Stimulated activated naive CD8-positive, alpha-beta T cell treated with anti-CD3 and anti-CD28 coated beads, Interleukin-15, Interleukin-2, amounts not matched to agents 100 ng/mL and 50 ng/mL, for 24 hours (primary cell): ENCODE results near the gene SGO1.

Experiments
- H3K27ac Mint-ChIP-seq: one replicate; pipeline ENCODE4 v1.8.0; 2021; ENCODE audit warnings: mild to moderate bottlenecking, mixed read lengths
- H3K27me3 Mint-ChIP-seq: one replicate; pipeline ENCODE4 v1.8.0; 2021; ENCODE audit warnings: mixed read lengths
- H3K36me3 Mint-ChIP-seq: one replicate; pipeline ENCODE4 v1.8.0; 2021; ENCODE audit warnings: low read depth, mixed read lengths
- H3K4me1 Mint-ChIP-seq: one replicate; pipeline ENCODE4 v1.8.0; 2021; ENCODE audit warnings: low read depth, mixed read lengths
- H3K4me3 Mint-ChIP-seq: one replicate; pipeline ENCODE4 v1.8.0; 2021; ENCODE audit warnings: mild to moderate bottlenecking, mixed read lengths
- H3K9me3 Mint-ChIP-seq: one replicate; pipeline ENCODE4 v1.8.0; 2021; ENCODE audit warnings: mixed read lengths

SGO1 gene

DNA sequence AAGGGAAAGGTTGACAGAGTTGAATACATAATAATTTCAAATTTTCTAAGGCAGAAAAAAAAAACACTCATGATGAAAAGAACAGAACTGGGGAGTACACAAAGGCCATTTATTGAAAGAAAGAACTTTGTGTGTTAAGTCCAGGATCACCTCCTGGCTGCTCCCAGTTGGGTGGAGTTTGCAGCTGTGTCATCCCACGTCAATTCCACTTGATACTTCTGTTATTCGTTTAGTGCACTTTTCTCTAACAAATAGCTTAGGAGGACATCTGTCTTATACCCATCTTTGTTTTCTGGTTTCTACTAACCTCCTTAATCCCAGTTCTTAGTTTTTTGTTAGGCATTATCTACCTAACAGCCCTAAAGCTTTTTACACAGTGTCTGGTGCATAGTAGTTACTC lies 44.7 kb downstream of the SGO1 start:
- Mint-ChIP-seq H3K36me3 (peaks cover 56% of the 10 kb centered on the region), H3K27ac (no peak overlapping the region), H3K4me1 (no peaks in the 10 kb centered on the region), H3K27me3 (no peaks in the 10 kb centered on the region), H3K4me3 (no peak overlapping the region), H3K9me3 (no peaks in the 10 kb centered on the region)

DNA sequence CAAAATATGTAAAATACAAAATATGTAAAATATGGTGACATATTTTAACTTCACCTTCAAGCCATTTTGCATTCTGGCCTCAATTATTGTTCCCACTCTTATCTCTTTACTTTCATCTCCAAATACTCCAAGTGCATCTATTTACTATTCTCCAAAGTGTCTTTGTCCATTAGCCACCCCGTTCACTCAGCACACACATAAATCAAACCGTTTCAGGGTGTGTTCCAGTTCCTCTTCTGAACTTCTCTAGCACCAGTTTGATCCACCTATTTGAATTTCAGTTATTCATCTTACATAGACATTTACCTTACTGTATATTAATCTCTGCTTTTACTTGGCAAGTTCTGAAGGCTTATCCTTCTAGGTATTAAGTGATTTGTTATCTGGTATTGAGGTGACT lies 45.1 kb downstream of the SGO1 start:
- Mint-ChIP-seq H3K36me3 (peaks cover 52% of the 10 kb centered on the region), H3K4me1 (no peaks in the 10 kb centered on the region), H3K4me3 (no peak overlapping the region), H3K9me3 (no peaks in the 10 kb centered on the region), H3K27ac (no peak overlapping the region), H3K27me3 (no peaks in the 10 kb centered on the region)

DNA sequence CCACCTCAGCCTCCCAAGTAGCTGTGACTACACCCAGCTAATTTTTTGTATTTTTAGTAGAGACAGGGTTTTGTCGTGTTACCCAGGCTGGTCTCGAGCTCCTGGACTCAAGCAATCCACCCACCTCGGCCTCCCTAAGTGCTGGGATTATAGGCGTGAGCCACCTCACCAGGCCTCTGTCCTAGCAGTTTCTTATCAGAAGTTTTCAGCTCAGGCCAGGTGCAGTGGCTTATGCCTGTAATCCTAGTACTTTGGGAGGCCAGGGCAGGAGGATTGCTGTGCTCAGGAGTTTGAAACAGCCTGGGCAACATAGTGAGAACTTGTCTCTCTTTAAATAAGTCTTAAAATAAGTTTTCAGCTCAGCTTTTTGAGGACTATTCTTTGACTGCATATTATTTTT lies 48.4 kb downstream of the SGO1 start:
- no peaks in the 10 kb centered on the region for H3K9me3 Mint-ChIP-seq
- H3K4me3 Mint-ChIP-seq: no peak overlapping the region
- H3K36me3 Mint-ChIP-seq: peaks cover 43% of the 10 kb centered on the region
- no peaks in the 10 kb centered on the region for H3K27me3 Mint-ChIP-seq
- H3K4me1 Mint-ChIP-seq: no peaks in the 10 kb centered on the region
- no peak overlapping the region for H3K27ac Mint-ChIP-seq

- H3K4me3 Mint-ChIP-seq: no peak overlapping the region
Observed at GRCh38 chr3:20136231-20136630, 49.8 kb downstream of the SGO1 start.

DNA sequence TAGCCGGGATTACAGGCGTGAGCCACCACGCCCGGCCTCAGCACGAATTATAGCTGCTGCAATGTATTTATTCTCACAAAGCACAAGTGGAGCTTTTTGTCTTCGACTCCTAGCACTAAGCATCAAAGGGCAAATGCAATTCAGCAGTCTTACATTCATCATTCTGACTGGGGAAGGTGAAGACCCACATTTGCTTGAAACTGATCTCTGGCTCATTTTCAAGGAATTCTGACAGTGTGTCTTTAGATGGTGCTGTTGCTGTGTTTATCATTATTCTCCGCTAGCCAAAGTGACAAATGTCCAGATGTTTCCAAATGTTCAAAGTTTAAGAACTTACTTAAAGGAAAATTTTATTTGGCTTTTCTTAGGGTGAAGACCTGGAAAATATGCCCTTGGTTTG lies 55.9 kb downstream of the SGO1 start:
- Mint-ChIP-seq H3K36me3 (peaks cover 35% of the 10 kb centered on the region), H3K9me3 (no peaks in the 10 kb centered on the region), H3K4me3 (no peak overlapping the region), H3K27ac (no peak overlapping the region), H3K4me1 (peaks cover 3% of the 10 kb centered on the region), H3K27me3 (no peaks in the 10 kb centered on the region)

More at GRCh38 chr3:20136231-20136630, 49.8 kb downstream of the SGO1 start:
- Mint-ChIP-seq H3K9me3 (no peaks in the 10 kb centered on the region), H3K27ac (no peak overlapping the region), H3K27me3 (no peaks in the 10 kb centered on the region), H3K36me3 (peaks cover 30% of the 10 kb centered on the region), H3K4me1 (no peaks in the 10 kb centered on the region)

GRCh38 chr3:20128358-20128757 lies 57.6 kb downstream of the SGO1 start:
- Mint-ChIP-seq H3K27ac (no peak overlapping the region), H3K9me3 (no peaks in the 10 kb centered on the region), H3K27me3 (no peaks in the 10 kb centered on the region), H3K4me3 (no peak overlapping the region), H3K4me1 (peaks cover 3% of the 10 kb centered on the region), H3K36me3 (peaks cover 38% of the 10 kb centered on the region)

DNA sequence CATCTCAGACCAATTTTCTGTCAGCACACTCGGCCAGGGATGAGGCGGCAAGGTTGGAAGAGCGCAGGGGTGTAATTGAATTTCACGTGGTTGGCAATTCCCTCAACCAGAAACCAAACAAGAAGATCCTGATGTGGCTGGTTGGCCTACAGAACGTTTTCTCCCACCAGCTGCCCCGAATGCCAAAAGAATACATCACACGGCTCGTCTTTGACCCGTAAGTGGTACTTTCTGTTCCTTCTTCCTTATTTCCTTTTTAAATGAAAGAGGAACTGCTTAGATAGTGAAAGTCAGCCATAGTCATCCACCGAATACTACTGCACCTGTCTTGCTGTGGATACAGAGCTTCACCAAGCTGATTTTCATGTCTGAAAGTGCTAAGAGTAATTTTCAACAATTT lies 60.1 kb downstream of the SGO1 start:
- Mint-ChIP-seq H3K27me3 (no peaks in the 10 kb centered on the region), H3K4me1 (peaks cover 3% of the 10 kb centered on the region), H3K36me3 (peaks cover 54% of the 10 kb centered on the region), H3K4me3 (no peak overlapping the region), H3K9me3 (no peaks in the 10 kb centered on the region), H3K27ac (no peak overlapping the region)

- Mint-ChIP-seq H3K36me3 (peaks cover 55% of the 10 kb centered on the region), H3K27ac (no peak overlapping the region), H3K9me3 (no peaks in the 10 kb centered on the region), H3K4me3 (no peak overlapping the region), H3K27me3 (no peaks in the 10 kb centered on the region), H3K4me1 (peaks cover 3% of the 10 kb centered on the region)
Observed at GRCh38 chr3:20125289-20125688, 60.7 kb downstream of the SGO1 start.

- Mint-ChIP-seq H3K27ac (no peak overlapping the region), H3K9me3 (no peaks in the 10 kb centered on the region), H3K27me3 (no peaks in the 10 kb centered on the region), H3K4me3 (no peak overlapping the region), H3K4me1 (peaks cover 3% of the 10 kb centered on the region), H3K36me3 (peaks cover 54% of the 10 kb centered on the region)
Observed at GRCh38 chr3:20123131-20123652, 62.8 kb downstream of the SGO1 start.

DNA sequence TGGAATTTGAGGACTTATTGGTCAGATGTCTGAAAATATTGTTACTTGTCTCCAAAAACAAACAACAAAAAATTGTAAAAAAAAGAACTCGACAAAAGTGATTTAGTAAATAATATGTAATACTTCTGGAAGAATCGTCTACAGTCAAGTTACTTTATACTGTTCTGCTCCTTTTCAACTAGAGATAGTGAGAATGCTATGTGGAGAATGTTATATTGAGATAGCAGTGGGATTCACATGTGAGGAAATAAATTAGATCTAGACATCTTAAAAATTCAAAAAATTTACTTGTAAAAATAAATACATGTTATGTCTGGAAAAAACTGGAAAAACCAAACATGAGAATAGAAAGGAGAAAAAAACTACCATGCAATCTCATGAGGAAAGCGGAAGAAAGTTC lies 64.9 kb downstream of the SGO1 start:
- peaks cover 3% of the 10 kb centered on the region for H3K4me1 Mint-ChIP-seq
- no peak overlapping the region for H3K27ac Mint-ChIP-seq
- no peak overlapping the region for H3K4me3 Mint-ChIP-seq
- H3K9me3 Mint-ChIP-seq: no peaks in the 10 kb centered on the region
- no peaks in the 10 kb centered on the region for H3K27me3 Mint-ChIP-seq
- H3K36me3 Mint-ChIP-seq: peaks cover 61% of the 10 kb centered on the region
